Ovary (tissue), 9 donors: Measurements from ENCODE around the gene B4GALT3. TPM values are rescaled to one million over a fixed set of nuclear protein-coding genes. Genes with fewer than 3 reads are reported as not detected.

Experiments
- DNase-seq, 5 donors: peaks; one replicate each; pipeline ENCODE4 v3.0.0-alpha.2; 2019 to 2020
- H3K27ac ChIP-seq, 2 donors: fragments of 200-600 bp; one replicate each; pipeline versions ENCODE4 v1.5.1 to v1.8.0; 2019 to 2022
- H3K27me3 ChIP-seq: fragments of 200-600 bp; one replicate; pipeline ENCODE4 v1.8.0; 2022
- H3K36me3 ChIP-seq: fragments of 200-600 bp; sonication (generic); one replicate; pipeline ENCODE4 v1.5.1; 2019
- H3K4me1 ChIP-seq: one replicate; pipeline ENCODE4 v1.8.1; 2013; ENCODE audit warnings: mild to moderate bottlenecking, moderate library complexity; ENCODE audit not compliant: insufficient read depth
- H3K4me3 ChIP-seq: fragments of 200-600 bp; sonication (generic); one replicate; pipeline ENCODE4 v1.5.1; 2017
- H3K9me3 ChIP-seq, 2 donors: fragments of 200-600 bp in 1 of 2; sonication (generic) in 1 of 2; one replicate each; pipeline versions ENCODE4 v1.5.1 to v1.8.1; 2013 to 2019; ENCODE audit warnings: mild to moderate bottlenecking in 1 of 2, moderate library complexity in 1 of 2
- CTCF ChIP-seq, 3 donors: fragments of 450-650 bp in 2 of 3; fragments of 200-600 bp in 1 of 3; IDR thresholded peaks; one replicate each; pipeline versions ENCODE4 v1.5.1 to v1.8.0; 2016 to 2022; ENCODE audit warnings: antibody characterized with exemption in 3 of 3, mild to moderate bottlenecking in 1 of 3
- EP300 ChIP-seq: sonication (generic); formaldehyde crosslinking; IDR thresholded peaks from one replicate; pipeline ENCODE4 v1.6.1; 2017; ENCODE audit warnings: antibody characterized with exemption
- POLR2A ChIP-seq: fragments of 450-650 bp; IDR thresholded peaks from one replicate; pipeline ENCODE4 v1.6.1; 2017; ENCODE audit warnings: antibody characterized with exemption, mild to moderate bottlenecking, moderate library complexity
- WGBS, 3 donors: extraction: QIAGEN DNeasy Blood & Tissue Kit in 1 of 3; methylation state at CpG; one replicate each; pipeline versions ENCODE4 v1.1.5 to v1.1.7; 2013 to 2017; 5-methylcytosine and 5-hydroxymethylcytosine counted together
- intact Hi-C, 4 donors: fragments of 100-400 bp; cut with DNase I; formaldehyde crosslinking; loops; one replicate each; pipeline versions ENCODE4 v1.11.0 to v1.15.1; 2022 to 2023
- microRNA-seq, 3 donors: library from miRNA; unstranded; fragments of <30 nt; microRNA quantifications; one replicate each; pipeline versions ENCODE4 to v1.2.0, GENCODE V29; 2019 to 2020
- polyA plus RNA-seq, 2 donors: library from polyadenylated mRNA; stranded (reverse); fragments of 200-250 nt in 1 of 2; fragments of 350-450 nt in 1 of 2; fragmentation: Illumina TruSeq in 1 of 2; extraction: RNeasy Lipid Tissue Mini Kit (QIAGEN cat#74804) in 1 of 2; gene quantifications; one replicate each; pipeline ENCODE4 v1.2.3, GENCODE V29; 2013 to 2014
- small RNA-seq: library from RNA; depleted of rRNA; stranded (forward); fragments of <200 nt; gene quantifications from one replicate; pipeline ENCODE3, GENCODE V24; 2016
- total RNA-seq, 7 donors: library from RNA; depleted of rRNA in 2 of 7; stranded (reverse); fragments of >200 nt in 2 of 7; fragmentation: NEBNext Ultra II Directional in 3 of 7; extraction: Animal tissue kit (Norgen Biotek cat#: 25700) in 3 of 7; gene quantifications; one replicate each; pipeline versions ENCODE4 v1.1.0 to v1.2.4, GENCODE V29; 2016 to 2023
- donor health status: DM: no; HTN: no; CAD: no; lungs with moderate emphysema.
- donor health status: DM: no; HTN: no; CAD: no.
- donor health status: Bipolar disorder and iron deficiency.
- donor health status: DM: yes; HTN: yes; CAD: no.
- donor health status: DM: no; HTN: no; CAD: no.
- donor health status: DM: yes; HTN: yes; CAD: no.

B4GALT3 gene
- total and polyA plus RNA-seq, 9 donors: 23.1 to 44.0 (median 28.8) TPM

- no peak overlapping the region for H3K4me3 ChIP-seq
- H3K9me3 ChIP-seq: no peaks in the 10 kb centered on the region
- intact Hi-C loops: no loop called here
- H3K4me1 ChIP-seq: peaks cover 13% of the 10 kb centered on the region
- no peaks in the 10 kb centered on the region for H3K36me3 ChIP-seq
- no peaks in the 10 kb centered on the region for H3K27me3 ChIP-seq
- no peak overlapping the region for H3K27ac ChIP-seq
- WGBS, 3 donors: 76 to 78% (median 78%) methylated on average over 4 of the region's 4 CpGs
- TF ChIP-seq EP300: no peak
- no peak for TF ChIP-seq POLR2A
- no peak for TF ChIP-seq CTCF (IDR thresholded peaks at IDR 0.05)
- DNase-seq: no peak
Measured at GRCh38 chr1:161121834-161122233, 55.5 kb downstream of the B4GALT3 start.

Small RNA genes within 50 kb of the gene (microRNA-seq; reads per million reads assigned to microRNA genes)
- gene MIR5187: 0 to 0.18 (median 0.16) reads per million in 3 donors

Small RNA genes within 50 kb of the gene (small RNA-seq; reads per million reads assigned to genes)
- gene RF01225: not detected

Other genes with a start within 250 kb of the B4GALT3 start
- gene ITLN2, start 222.7 kb downstream of the B4GALT3 start, total RNA-seq: 1 to 10 TPM in 6 of 7 donors, under 1 TPM in 1; 0.53 to 7.2 (median 2.1) TPM
- 1 to 10 TPM; 3.4 to 7.6 TPM for gene ITLN2, start 222.7 kb downstream of the B4GALT3 start, polyA plus RNA-seq
- 10 to 100 TPM; 14.8 to 62.7 (median 34.9) TPM for gene F11R, start 156.4 kb downstream of the B4GALT3 start, total RNA-seq
- 10 to 100 TPM; 26.1 to 68.5 TPM for gene F11R, start 156.4 kb downstream of the B4GALT3 start, polyA plus RNA-seq
- gene TSTD1, start 138.5 kb downstream of the B4GALT3 start, total RNA-seq: 100 to 1,000 TPM in 1 of 7 donors, 10 to 100 TPM in 6; 32.6 to 200 (median 50.3) TPM
- gene TSTD1, start 138.5 kb downstream of the B4GALT3 start, polyA plus RNA-seq: 100 to 1,000 TPM in 1 of 2 donors, 10 to 100 TPM in 1; 13.6 to 107 TPM
- gene USF1, start 131.5 kb downstream of the B4GALT3 start, total RNA-seq: 10 to 100 TPM; 28.1 to 49.6 (median 44.0) TPM
- gene USF1, start 131.5 kb downstream of the B4GALT3 start, polyA plus RNA-seq: 10 to 100 TPM; 38.8 to 54.8 TPM
- gene ARHGAP30, start 107.6 kb downstream of the B4GALT3 start, total RNA-seq: 1 to 10 TPM; 1.7 to 6.3 (median 2.8) TPM
- gene ARHGAP30, start 107.6 kb downstream of the B4GALT3 start, polyA plus RNA-seq: 1 to 10 TPM; 1.6 to 9.3 TPM
- gene NECTIN4, start 87.9 kb downstream of the B4GALT3 start, total RNA-seq: 1 to 10 TPM in 1 of 7 donors, under 1 TPM in 4, not detected in 2; 0.15 to 4.4 (median 0.26) TPM
- gene NECTIN4, start 87.9 kb downstream of the B4GALT3 start, polyA plus RNA-seq: under 1 TPM in 1 of 2 donors, not detected in 1; 0.07 TPM
- 10 to 100 TPM in 2 of 7 donors, 1 to 10 TPM in 5; 5.5 to 23.3 (median 7.5) TPM for gene KLHDC9, start 79.1 kb downstream of the B4GALT3 start, total RNA-seq
- 1 to 10 TPM; 7.1 to 7.3 TPM for gene KLHDC9, start 79.1 kb downstream of the B4GALT3 start, polyA plus RNA-seq
- 10 to 100 TPM; 18.1 to 54.0 (median 46.9) TPM for gene PFDN2, start 59.5 kb downstream of the B4GALT3 start, total RNA-seq
- gene PFDN2, start 59.5 kb downstream of the B4GALT3 start, polyA plus RNA-seq: 10 to 100 TPM; 66.6 to 94.4 TPM
- 10 to 100 TPM; 25.4 to 37.1 (median 33.7) TPM for gene NIT1, start 59.4 kb downstream of the B4GALT3 start, total RNA-seq
- gene NIT1, start 59.4 kb downstream of the B4GALT3 start, polyA plus RNA-seq: 10 to 100 TPM; 36.7 to 37.5 TPM
- 10 to 100 TPM; 19.0 to 40.2 (median 38.1) TPM for gene DEDD, start 44.8 kb downstream of the B4GALT3 start, total RNA-seq
- 10 to 100 TPM; 35.2 to 53.9 TPM for gene DEDD, start 44.8 kb downstream of the B4GALT3 start, polyA plus RNA-seq
- 100 to 1,000 TPM in 3 of 7 donors, 10 to 100 TPM in 4; 63.2 to 111 (median 96.1) TPM for gene UFC1, start 23.5 kb downstream of the B4GALT3 start, total RNA-seq
- 100 to 1,000 TPM; 131 to 209 TPM for gene UFC1, start 23.5 kb downstream of the B4GALT3 start, polyA plus RNA-seq
- gene USP21, start 18.0 kb downstream of the B4GALT3 start, total RNA-seq: 10 to 100 TPM; 16.7 to 41.9 (median 38.5) TPM
- gene USP21, start 18.0 kb downstream of the B4GALT3 start, polyA plus RNA-seq: 10 to 100 TPM; 29.2 to 32.0 TPM
- 10 to 100 TPM; 20.1 to 37.9 (median 24.2) TPM for gene PPOX, start 11.1 kb downstream of the B4GALT3 start, total RNA-seq
- 10 to 100 TPM; 21.1 to 29.6 TPM for gene PPOX, start 11.1 kb downstream of the B4GALT3 start, polyA plus RNA-seq
- 100 to 1,000 TPM in 4 of 7 donors, 10 to 100 TPM in 3; 40.7 to 437 (median 103) TPM for gene ADAMTS4, start 21.5 kb upstream of the B4GALT3 start, total RNA-seq
- gene ADAMTS4, start 21.5 kb upstream of the B4GALT3 start, polyA plus RNA-seq: 10 to 100 TPM in 1 of 2 donors, under 1 TPM in 1; 0.90 to 19.4 TPM
- gene NDUFS2, start 24.9 kb upstream of the B4GALT3 start, total RNA-seq: 100 to 1,000 TPM in 4 of 7 donors, 10 to 100 TPM in 3; 90.7 to 137 (median 105) TPM
- gene NDUFS2, start 24.9 kb upstream of the B4GALT3 start, polyA plus RNA-seq: 100 to 1,000 TPM in 1 of 2 donors, 10 to 100 TPM in 1; 76.2 to 140 TPM
- gene FCER1G, start 37.8 kb upstream of the B4GALT3 start, total RNA-seq: 10 to 100 TPM in 4 of 7 donors, 1 to 10 TPM in 3; 7.1 to 38.0 (median 19.3) TPM
- gene FCER1G, start 37.8 kb upstream of the B4GALT3 start, polyA plus RNA-seq: 100 to 1,000 TPM in 1 of 2 donors, 10 to 100 TPM in 1; 38.3 to 270 TPM
- 1 to 10 TPM in 1 of 7 donors, under 1 TPM in 1, not detected in 5; 0.85 to 4.3 TPM for gene APOA2, start 46.1 kb upstream of the B4GALT3 start, total RNA-seq
- gene APOA2, start 46.1 kb upstream of the B4GALT3 start, polyA plus RNA-seq: not detected
- gene TOMM40L, start 48.6 kb upstream of the B4GALT3 start, total RNA-seq: 10 to 100 TPM in 1 of 7 donors, 1 to 10 TPM in 6; 2.4 to 15.2 (median 7.5) TPM
- 10 to 100 TPM in 1 of 2 donors, 1 to 10 TPM in 1; 3.7 to 10.4 TPM for gene TOMM40L, start 48.6 kb upstream of the B4GALT3 start, polyA plus RNA-seq
- gene NR1I3, start 60.7 kb upstream of the B4GALT3 start, total RNA-seq: not detected
- gene NR1I3, start 60.7 kb upstream of the B4GALT3 start, polyA plus RNA-seq: not detected
- gene PCP4L1, start 81.2 kb upstream of the B4GALT3 start, total RNA-seq: 10 to 100 TPM in 1 of 7 donors, 1 to 10 TPM in 5, under 1 TPM in 1; 0.69 to 20.2 (median 1.7) TPM
- 1 to 10 TPM; 2.6 to 9.4 TPM for gene PCP4L1, start 81.2 kb upstream of the B4GALT3 start, polyA plus RNA-seq
- 1 to 10 TPM; 1.4 to 3.8 (median 2.5) TPM for gene MPZ, start 132.5 kb upstream of the B4GALT3 start, total RNA-seq
- 1 to 10 TPM; 2.3 to 9.3 TPM for gene MPZ, start 132.5 kb upstream of the B4GALT3 start, polyA plus RNA-seq
- gene SDHC, start 136.9 kb upstream of the B4GALT3 start, total RNA-seq: 100 to 1,000 TPM in 5 of 7 donors, 10 to 100 TPM in 2; 12.6 to 149 (median 126) TPM
- 100 to 1,000 TPM; 115 to 327 TPM for gene SDHC, start 136.9 kb upstream of the B4GALT3 start, polyA plus RNA-seq
- 10 to 100 TPM in 1 of 7 donors, 1 to 10 TPM in 3, not detected in 3; 1.5 to 15.2 (median 2.5) TPM for gene CFAP126, start 190.4 kb upstream of the B4GALT3 start, total RNA-seq
- under 1 TPM in 1 of 2 donors, not detected in 1; 0.11 TPM for gene CFAP126, start 190.4 kb upstream of the B4GALT3 start, polyA plus RNA-seq